WTC11 (cell line): ENCODE measurements around the gene TFCP2. TPM values are rescaled to one million over a fixed set of nuclear protein-coding genes. Genes with fewer than 3 reads are reported as not detected.

Experiments
- ATAC-seq: fragments of 200-7000 bp; cut with Tn5 transposase; 2 replicates; pipeline ENCODE4 v1.10.0; 2021; ENCODE audit warnings: mild to moderate bottlenecking, moderate library complexity
- CTCF ChIA-PET: fragments of 300-600 bp; sonication (Branson Sonifier 250); formaldehyde crosslinking; loops from one replicate; lab custom pipeline; 2021; ENCODE audit warnings: antibody characterized with exemption; lab: Charles Lee
- POLR2A ChIA-PET: fragments of 350-600 bp; sonication (Branson Sonifier 250); formaldehyde crosslinking; loops from one replicate; lab custom pipeline; 2021; ENCODE audit warnings: antibody characterized with exemption; lab: Charles Lee
- DNase-seq: peaks from one replicate; pipeline ENCODE4 v3.0.0; 2021; ENCODE audit warnings: low spot score
- H3K27ac Mint-ChIP-seq: 2 replicates; pipeline ENCODE4 v1.8.0; 2021; ENCODE audit warnings: mixed read lengths
- H3K27me3 Mint-ChIP-seq: 2 replicates; pipeline ENCODE4 v1.8.0; 2021; ENCODE audit warnings: low read depth, mild to moderate bottlenecking, moderate library complexity, mixed read lengths
- H3K36me3 Mint-ChIP-seq: 2 replicates; pipeline ENCODE4 v1.8.0; 2021; ENCODE audit warnings: mixed read lengths
- H3K4me1 Mint-ChIP-seq: 2 replicates; pipeline ENCODE4 v1.8.0; 2022; ENCODE audit warnings: mixed read lengths
- H3K4me3 Mint-ChIP-seq: 2 replicates; pipeline ENCODE4 v1.8.0; 2021; ENCODE audit warnings: mild to moderate bottlenecking, moderate library complexity, mixed read lengths
- H3K9me3 Mint-ChIP-seq: 2 replicates; pipeline ENCODE4 v1.8.0; 2021; ENCODE audit warnings: mixed read lengths
- AFF4 ChIP-seq: sonication (generic); formaldehyde crosslinking; IDR thresholded peaks from 2 replicates; pipeline ENCODE4 v1.8.1; 2023; ENCODE audit warnings: mild to moderate bottlenecking, missing genetic modification reagents, borderline replicate concordance
- AR ChIP-seq: fragments of 250-450 bp; sonication (Bioruptor Pico); IDR thresholded peaks from 2 replicates; pipeline ENCODE4 v1.9.0; 2021; ENCODE audit warnings: mild to moderate bottlenecking
- CBFB ChIP-seq: sonication (generic); formaldehyde crosslinking; IDR thresholded peaks from 2 replicates; pipeline ENCODE4 v1.8.1; 2022; ENCODE audit warnings: mild to moderate bottlenecking, low read depth, missing genetic modification reagents
- ELF4 ChIP-seq: sonication (generic); formaldehyde crosslinking; IDR thresholded peaks from 2 replicates; pipeline ENCODE4 v1.8.1; 2022; ENCODE audit warnings: low read depth, mild to moderate bottlenecking, moderate library complexity, missing genetic modification reagents
- ETV6 ChIP-seq: sonication (generic); formaldehyde crosslinking; IDR thresholded peaks from 2 replicates; pipeline ENCODE4 v1.8.1; 2022; ENCODE audit warnings: mild to moderate bottlenecking, missing genetic modification reagents
- IRF1 ChIP-seq: sonication (generic); formaldehyde crosslinking; IDR thresholded peaks from 2 replicates; pipeline ENCODE4 v1.8.0; 2023; ENCODE audit warnings: missing genetic modification reagents
- MAX ChIP-seq: sonication (generic); formaldehyde crosslinking; IDR thresholded peaks from 2 replicates; pipeline ENCODE4 v1.8.0; 2022; ENCODE audit warnings: mild to moderate bottlenecking, missing genetic modification reagents
- MYBL2 ChIP-seq: sonication (generic); formaldehyde crosslinking; IDR thresholded peaks from 2 replicates; pipeline ENCODE4 v1.8.1; 2023; ENCODE audit warnings: mild to moderate bottlenecking, moderate library complexity, missing genetic modification reagents
- PREB ChIP-seq: sonication (generic); formaldehyde crosslinking; IDR thresholded peaks from 2 replicates; pipeline ENCODE4 v1.8.1; 2022; ENCODE audit warnings: mild to moderate bottlenecking, missing genetic modification reagents, moderate library complexity, borderline replicate concordance
- TCF7 ChIP-seq: sonication (generic); formaldehyde crosslinking; IDR thresholded peaks from 2 replicates; pipeline ENCODE4 v1.8.0; 2022; ENCODE audit warnings: mild to moderate bottlenecking, low read depth, missing genetic modification reagents, moderate library complexity
- ZBTB21 ChIP-seq: sonication (generic); formaldehyde crosslinking; IDR thresholded peaks from 2 replicates; pipeline ENCODE4 v1.8.1; 2023; ENCODE audit warnings: mild to moderate bottlenecking, missing genetic modification reagents, borderline replicate concordance
- ZNF121 ChIP-seq: sonication (generic); formaldehyde crosslinking; IDR thresholded peaks from 2 replicates; pipeline ENCODE4 v1.8.0; 2023; ENCODE audit warnings: missing genetic modification reagents
- ZNF232 ChIP-seq: sonication (generic); formaldehyde crosslinking; IDR thresholded peaks from 2 replicates; pipeline ENCODE4 v1.8.0; 2022; ENCODE audit warnings: mild to moderate bottlenecking, missing genetic modification reagents
- ZNF281 ChIP-seq: sonication (generic); formaldehyde crosslinking; IDR thresholded peaks from 2 replicates; pipeline ENCODE4 v1.8.0; 2023; ENCODE audit warnings: mild to moderate bottlenecking, missing genetic modification reagents
- ZNF425 ChIP-seq: fragments of 250-450 bp; sonication (Bioruptor Pico); conservative IDR thresholded peaks from 2 replicates; pipeline ENCODE4 v1.9.0; 2021; ENCODE audit warnings: mild to moderate bottlenecking
- ZNF532 ChIP-seq: fragments of 250-450 bp; sonication (Bioruptor Pico); IDR thresholded peaks from 2 replicates; pipeline ENCODE4 v1.9.0; 2021; ENCODE audit warnings: mild to moderate bottlenecking, borderline replicate concordance
- total RNA-seq: library from RNA; stranded (reverse); gene quantifications from 3 replicates; pipeline ENCODE4 v1.2.3, GENCODE V29; 2021

The TFCP2 gene
- total RNA-seq, 1 experiment from 2014 or later: 35.4 TPM

- Mint-ChIP-seq H3K9me3 (no peaks in the 10 kb centered on the region), H3K4me3 (no peak overlapping the region), H3K4me1 (no peaks in the 10 kb centered on the region), H3K27me3 (no peaks in the 10 kb centered on the region), H3K36me3 (no peaks in the 10 kb centered on the region), H3K27ac (no peak overlapping the region)
- ATAC-seq: no peak
- DNase-seq: no peak
- ChIA-PET CTCF (no interaction called here), POLR2A (no interaction called here)
- no peak for TF ChIP-seq MAX (CRISPR knock-in tag)
- TF ChIP-seq ZNF425 (CRISPR knock-in tag): no peak
- TF ChIP-seq IRF1 (CRISPR knock-in tag): no peak
- TF ChIP-seq ELF4 (CRISPR knock-in tag): no peak
- TF ChIP-seq ZNF121 (CRISPR knock-in tag): no peak
- TF ChIP-seq ZNF232 (CRISPR knock-in tag): no peak
- no peak for TF ChIP-seq MYBL2
- no peak for TF ChIP-seq ZNF281 (CRISPR knock-in tag)
- TF ChIP-seq ZBTB21: no peak
- TF ChIP-seq TCF7 (CRISPR knock-in tag): no peak
- no peak for TF ChIP-seq CBFB
- TF ChIP-seq AR: no peak
These were observed 8.6 kb upstream of the TFCP2 start for GRCh38 chr12:51181558-51181957.

GRCh38 chr12:51177897-51178296, 5.0 kb upstream of the TFCP2 start:
- CTCF ChIA-PET: interaction anchor here (0.7 kb wide), 1 partner anchor 75 kb away, joined by 4 read pairs; no protein-coding TSS in a partner anchor
- no peak for ATAC-seq
- POLR2A ChIA-PET: no interaction called here
- no peak for TF ChIP-seq ETV6 (CRISPR knock-in tag)
- no peak for TF ChIP-seq ZNF121 (CRISPR knock-in tag)
- no peak for TF ChIP-seq AFF4 (CRISPR knock-in tag)
- no peak for TF ChIP-seq ZNF532 (CRISPR knock-in tag)
- TF ChIP-seq PREB: no peak

More at GRCh38 chr12:51177897-51178296, 5.0 kb upstream of the TFCP2 start:
- Mint-ChIP-seq H3K4me3 (no peak overlapping the region), H3K27me3 (peaks cover 3% of the 10 kb centered on the region; the same call in 1 of the 2 replicates), H3K27ac (no peak overlapping the region), H3K4me1 (no peaks in the 10 kb centered on the region), H3K9me3 (no peaks in the 10 kb centered on the region), H3K36me3 (no peaks in the 10 kb centered on the region)
- DNase-seq: no peak
